HPDE6-E6E7 (cell line): ENCODE results near the gene RPL13A.
"Not testable (repeated sequence)": the region's sequence is repeated elsewhere in the genome, so short reads cannot be mapped to it uniquely, and the experiment has no call there.

ENCODE experiments used
- DNase-seq: peaks from one replicate; pipeline ENCODE4 v3.0.0; 2011; ENCODE audit warnings: missing footprints; ENCODE audit errors: extremely low spot score

Gene RPL13A

GRCh38 chr19:49487277-49488045 lies at the start of gene RPL13A:
Gene RPL13A (plus strand): TSS chr19:49487608. CDS start chr19:49487630, 22 bp downstream.
- DNase-seq: peak; percentile 98

DNA sequence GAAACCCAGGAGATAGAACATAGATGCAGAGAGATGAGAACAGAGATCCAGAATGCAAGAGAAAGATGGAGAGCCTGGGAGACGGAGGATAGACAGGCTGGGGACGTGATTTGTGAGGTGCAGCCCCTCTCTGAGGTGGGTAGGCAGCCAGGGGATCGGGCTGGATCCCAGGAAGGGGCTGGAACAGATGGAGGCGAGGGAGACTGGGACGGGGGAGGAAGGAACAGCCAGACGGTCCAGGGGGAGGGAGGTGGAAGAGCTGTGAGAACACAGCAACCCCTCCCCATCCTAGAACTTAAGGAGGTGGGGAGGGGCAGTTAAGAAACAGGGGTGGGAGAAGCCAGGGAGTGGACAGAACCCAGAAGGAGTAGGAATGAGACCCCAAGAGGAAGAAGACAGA lies 49.1 kb upstream of the RPL13A start:
- no peak for DNase-seq

DNA sequence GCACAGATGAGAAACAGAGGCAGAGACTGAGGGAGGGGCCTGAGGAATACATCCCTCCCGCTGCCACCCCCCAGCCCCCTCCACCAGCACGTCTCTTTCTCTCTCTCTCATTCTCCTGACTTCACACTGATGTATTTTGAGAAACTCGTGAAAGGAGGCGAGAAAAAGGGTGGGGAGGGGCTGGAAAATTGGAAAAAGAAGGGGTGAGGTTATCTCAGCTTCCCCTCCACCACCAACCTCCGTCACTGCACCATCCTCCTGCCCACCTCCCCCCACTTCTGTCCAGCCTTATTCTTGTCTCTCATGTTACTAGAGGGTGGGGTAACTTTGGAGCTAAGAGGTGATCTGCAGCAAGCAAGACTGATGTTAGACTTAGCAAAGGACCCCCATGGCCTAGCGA lies 47.6 kb upstream of the RPL13A start:
- no peak for DNase-seq

GRCh38 chr19:49440439-49441209 lies 46.8 kb upstream of the RPL13A start:
- no peak for DNase-seq

DNA sequence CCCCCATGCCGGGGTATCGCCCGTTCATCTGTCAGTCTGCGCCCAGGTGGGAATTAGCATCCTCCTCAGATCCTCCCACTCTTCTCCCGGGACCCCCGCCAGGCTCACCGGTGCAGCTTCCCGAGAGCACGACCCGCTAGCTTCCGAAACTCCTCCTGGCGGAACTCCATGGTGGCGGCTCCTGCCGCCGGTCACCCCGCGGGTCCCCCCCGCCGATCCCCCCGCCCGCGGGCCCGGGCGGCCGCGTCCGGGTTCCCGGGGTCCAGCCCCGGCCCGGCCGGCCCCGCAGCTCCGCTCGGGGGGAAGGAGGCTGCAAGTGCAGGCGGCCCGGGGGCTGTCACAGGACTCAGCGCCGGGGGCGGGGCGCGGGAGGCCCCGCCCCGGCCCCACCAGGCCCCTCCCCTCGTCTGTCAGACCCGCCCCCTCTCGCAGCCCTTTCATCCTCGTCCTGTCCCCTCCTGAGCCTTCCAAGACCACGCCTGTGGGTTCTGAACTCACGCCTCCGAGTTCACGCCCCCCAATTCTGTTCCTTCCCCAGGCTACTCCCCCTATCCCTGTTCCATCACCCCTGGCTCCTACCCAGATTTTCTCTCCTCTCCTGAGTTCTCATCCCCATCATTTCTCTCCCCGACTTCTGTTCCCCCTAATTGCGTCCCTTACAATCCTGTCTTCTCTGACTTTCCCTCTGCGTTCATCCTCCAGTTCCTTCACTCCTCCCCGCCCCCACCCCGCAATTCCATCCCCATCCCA lies 46.0 kb upstream of the RPL13A start, which contains the start of gene SLC17A7:
TSS of gene SLC17A7 (minus strand) at position 318 of the 750 bp plus-strand sequence. CDS start at position 170, 148 bp downstream.
- DNase-seq: no peak

DNA sequence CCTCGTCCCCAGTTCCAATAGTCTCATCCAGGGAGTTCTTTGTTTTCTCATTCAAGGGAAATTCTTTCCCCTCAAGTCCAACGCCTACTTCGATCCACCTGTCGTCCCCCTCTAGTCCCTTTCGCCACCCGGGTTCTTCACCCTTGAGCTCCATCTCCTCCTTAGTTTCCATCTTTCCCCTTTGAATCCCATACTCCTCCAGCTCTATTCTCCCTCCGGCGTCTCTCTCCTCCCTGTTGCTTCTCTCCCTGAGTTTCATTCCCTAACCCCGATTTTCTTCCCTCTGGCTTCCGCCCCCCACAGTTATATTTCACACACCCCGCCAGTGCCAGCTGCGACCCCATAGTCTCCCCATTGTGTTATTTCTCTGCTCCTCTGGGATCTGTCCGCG lies 45.5 kb upstream of the RPL13A start:
- no peak for DNase-seq

GRCh38 chr19:49442354-49442753 lies 45.1 kb upstream of the RPL13A start:
- no peak for DNase-seq

DNA sequence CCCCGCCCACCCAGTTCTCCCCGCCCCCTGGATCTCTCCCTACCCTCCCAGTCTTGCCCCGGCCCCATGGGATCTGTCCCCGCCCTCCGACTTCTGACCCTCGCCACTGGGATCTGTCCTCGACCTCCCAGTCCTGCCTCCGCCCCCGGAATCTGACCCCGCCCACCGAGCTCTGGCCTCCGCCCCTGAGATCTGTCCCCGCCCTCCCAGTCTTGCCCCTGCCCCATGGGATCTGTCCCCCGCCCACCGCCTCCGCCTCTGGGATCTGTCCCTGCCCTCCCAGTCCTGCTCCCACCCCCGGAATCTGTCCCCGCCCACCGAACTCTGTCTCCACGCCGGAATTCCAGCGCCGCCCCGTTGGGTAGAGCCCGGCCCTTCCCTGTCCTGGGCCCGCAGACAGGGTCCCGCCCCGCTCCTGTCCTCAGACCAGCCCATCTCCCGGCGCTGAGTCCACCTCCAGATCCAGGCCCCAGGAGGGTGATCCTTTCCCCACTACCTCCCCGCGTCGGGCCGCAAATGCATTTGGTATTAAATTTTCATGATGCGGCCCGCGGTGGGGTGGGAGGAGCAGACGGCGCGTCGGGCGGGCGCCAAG lies 44.5 kb upstream of the RPL13A start:
- DNase-seq: peak; percentile 78

DNA sequence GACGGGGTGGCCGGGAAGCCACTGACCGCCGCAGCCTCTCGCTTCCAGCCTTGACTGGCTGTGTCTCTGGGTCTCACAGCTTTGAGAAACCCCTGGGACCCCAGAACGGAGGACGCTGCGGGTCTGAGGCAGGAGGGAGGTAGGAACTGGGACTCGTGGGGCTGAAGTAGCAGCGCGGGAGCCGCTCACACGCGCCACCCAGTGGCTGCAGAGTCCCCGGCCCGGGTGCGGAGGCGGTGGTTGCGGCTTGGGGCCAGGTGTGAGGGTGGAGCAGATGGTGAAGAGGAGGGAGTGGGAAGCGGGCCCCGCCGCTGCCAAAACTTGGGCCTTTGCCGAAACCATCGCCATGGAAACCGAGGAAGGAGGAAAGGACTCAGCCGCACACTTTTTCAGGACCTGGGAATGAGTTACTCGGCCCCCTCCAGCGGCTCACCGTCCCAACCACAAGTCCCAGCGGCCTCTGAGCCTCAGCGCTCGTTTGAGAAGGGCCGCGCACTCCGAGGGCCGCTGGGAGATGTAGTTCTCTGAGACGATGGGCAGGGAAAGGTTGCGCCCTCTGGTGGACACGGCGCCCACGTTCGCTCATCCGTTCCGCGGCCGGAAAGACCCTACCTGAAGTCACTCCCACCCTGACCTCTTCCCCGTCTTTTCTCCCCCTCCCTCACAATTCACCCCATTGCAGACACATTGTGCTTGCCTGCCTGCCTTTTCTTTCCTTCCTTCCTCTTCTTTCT lies 43.9 kb upstream of the RPL13A start:
- DNase-seq: peak; percentile 90

- DNase-seq: not testable (repeated sequence)
Measured at GRCh38 chr19:49444100-49444700, 43.2 kb upstream of the RPL13A start.

- no peak for DNase-seq
Measured at GRCh38 chr19:49445997-49446396, 41.4 kb upstream of the RPL13A start.

- no peak for DNase-seq
Measured at GRCh38 chr19:49447485-49448431, 39.6 kb upstream of the RPL13A start.

DNA sequence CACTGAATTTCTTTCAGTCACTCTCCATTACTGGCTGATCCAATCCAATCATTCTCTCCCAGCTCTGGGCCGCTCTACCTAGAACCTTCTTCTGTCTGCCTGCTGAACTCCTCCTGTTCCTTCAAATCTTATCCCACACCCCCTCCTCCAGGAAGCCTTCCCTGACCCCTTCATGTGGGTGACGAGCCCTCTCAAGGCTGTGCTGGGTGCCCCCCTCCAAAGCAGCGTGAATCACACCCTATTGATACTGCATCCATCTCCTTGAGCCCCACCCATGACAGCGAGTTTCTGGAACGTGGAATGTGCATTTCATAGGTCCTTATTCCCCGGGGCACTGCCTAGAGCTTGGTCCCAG lies 39.0 kb upstream of the RPL13A start:
- DNase-seq: no peak

GRCh38 chr19:49450405-49450804 lies 37.0 kb upstream of the RPL13A start:
- no peak for DNase-seq

DNA sequence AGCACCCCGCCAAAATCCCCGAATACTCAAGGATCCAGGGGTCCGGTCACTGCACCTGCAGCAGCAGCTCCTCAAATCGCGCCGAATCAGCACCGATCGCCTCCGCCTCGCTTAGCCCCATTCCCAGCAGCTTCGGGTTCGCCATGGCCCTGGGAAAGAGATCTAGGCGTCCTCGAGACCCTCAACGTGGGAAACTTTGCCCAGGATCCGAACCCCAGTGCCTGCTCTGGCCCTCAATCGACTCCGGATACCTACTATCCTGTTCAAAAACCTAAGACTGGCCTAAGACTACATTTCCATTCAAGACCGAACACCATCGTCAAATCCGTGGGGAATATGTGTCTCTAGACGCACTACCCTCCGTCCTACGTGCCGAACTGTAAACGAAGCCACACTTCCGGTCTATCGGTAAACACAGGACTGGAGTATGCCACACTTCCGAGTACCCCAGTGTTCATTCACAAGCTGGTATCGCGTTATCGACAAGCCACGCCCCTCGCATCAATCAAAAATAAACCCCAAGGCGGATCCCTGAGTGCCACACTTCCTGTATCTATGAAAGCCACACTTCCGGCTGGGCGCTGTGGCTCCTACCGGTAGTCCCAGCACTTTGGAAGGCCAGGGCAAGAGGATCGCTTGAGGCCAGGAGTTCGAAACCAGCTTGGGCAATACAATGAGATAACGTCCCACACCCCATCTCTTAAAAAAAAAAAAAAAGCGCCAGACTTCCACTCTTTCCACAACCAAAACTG lies 35.8 kb upstream of the RPL13A start, which contains the start of gene PIH1D1:
TSS of gene PIH1D1 (minus strand) at position 385 of the 752 bp plus-strand sequence. CDS start at position 145, 240 bp downstream.
- peak; percentile 94 for DNase-seq

- DNase-seq: peak; percentile 97
Measured at GRCh38 chr19:49453013-49453756, 34.2 kb upstream of the RPL13A start, which contains the start of gene ALDH16A1. Gene ALDH16A1 (plus strand): TSS chr19:49453225. CDS start chr19:49453332, 107 bp downstream.

- DNase-seq: no peak
Measured at GRCh38 chr19:49453757-49454240, 33.6 kb upstream of the RPL13A start.

- no peak for DNase-seq
Measured at GRCh38 chr19:49455773-49456172, 31.6 kb upstream of the RPL13A start.
